Left ventricle myocardium inferior (tissue), 1 donor: Measurements from ENCODE around the gene ADCY2. TPM values are rescaled to one million over a fixed set of nuclear protein-coding genes. Genes with fewer than 3 reads are reported as not detected.

ENCODE experiments used
- DNase-seq: peaks from one replicate; pipeline ENCODE4 v3.0.0-alpha.2; 2020
- H3K27ac ChIP-seq: fragments of 200-600 bp; replicated peaks from 2 replicates; pipeline ENCODE4 v1.8.0; 2021
- H3K27me3 ChIP-seq: fragments of 200-600 bp; 2 replicates; pipeline ENCODE4 v1.8.0; 2021; ENCODE audit warnings: low read depth
- H3K36me3 ChIP-seq: fragments of 200-600 bp; 2 replicates; pipeline ENCODE4 v1.8.0; 2021
- H3K4me1 ChIP-seq: fragments of 200-600 bp; 2 replicates; pipeline ENCODE4 v1.8.0; 2021
- H3K4me3 ChIP-seq: fragments of 200-600 bp; 2 replicates; pipeline ENCODE4 v1.8.0; 2021; ENCODE audit warnings: mild to moderate bottlenecking, moderate library complexity
- H3K9me3 ChIP-seq: fragments of 200-600 bp; replicated peaks from 2 replicates; pipeline ENCODE4 v1.8.0; 2021
- intact Hi-C: fragments of 100-400 bp; cut with micrococcal nuclease; formaldehyde crosslinking; loops from one replicate; pipeline ENCODE4 v1.11.0; 2022
- total RNA-seq: library from RNA; stranded (reverse); fragmentation: NEBNext Ultra II Directional; extraction: Animal tissue kit (Norgen Biotek cat#: 25700); gene quantifications from one replicate; pipeline ENCODE4 v1.2.1, GENCODE V29; 2021
- TF ChIP-seq, protein P1 (sequence below): fragments of 200-600 bp; IDR thresholded peaks from 2 replicates; pipeline ENCODE4 v1.8.0; 2021; ENCODE audit warnings: antibody characterized with exemption, mild to moderate bottlenecking, borderline replicate concordance
- donor health status: DM: no; HTN: yes; CAD: no; lungs with severe emphysema.

ADCY2 gene
- total RNA-seq, 1 donor from 2014 or later = 0.30 TPM

DNA sequence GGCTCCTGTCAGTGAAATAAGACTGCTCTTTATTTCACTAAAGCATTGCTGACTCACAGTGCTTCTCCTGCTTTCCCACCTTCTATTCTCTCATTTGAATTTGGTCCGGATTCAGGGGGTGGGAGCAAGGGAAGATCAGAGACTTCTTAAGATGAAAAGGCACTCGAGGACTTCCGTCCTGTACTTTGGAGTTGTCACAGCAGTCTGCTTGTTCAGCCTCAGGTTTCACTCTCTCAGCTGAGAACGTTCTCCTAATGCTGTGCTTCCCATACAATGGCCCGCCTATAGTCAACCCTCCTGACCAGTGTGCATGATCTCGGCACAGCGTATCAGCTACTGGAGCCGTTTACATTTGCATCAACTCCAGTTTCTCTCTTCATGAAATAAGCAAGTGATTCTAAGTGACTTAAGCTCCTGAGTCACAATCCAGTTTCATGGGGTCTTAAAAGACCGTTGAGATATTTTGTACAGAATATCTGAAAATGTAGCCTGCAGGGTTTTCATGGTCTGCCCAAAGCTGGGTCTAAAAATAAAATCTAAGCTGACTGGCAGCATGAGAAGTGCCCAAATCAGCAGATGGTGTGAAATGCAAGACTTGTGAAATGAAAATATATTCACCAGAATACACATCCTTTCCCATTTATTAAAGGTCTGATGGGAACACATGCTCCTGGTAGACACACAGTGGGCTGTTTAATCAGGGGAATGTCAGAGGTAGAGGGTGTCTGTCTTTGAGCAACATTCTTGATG, 145.0 kb downstream of the ADCY2 start:
- DNase-seq = no peak
- intact Hi-C loops = no loop called here

DNA sequence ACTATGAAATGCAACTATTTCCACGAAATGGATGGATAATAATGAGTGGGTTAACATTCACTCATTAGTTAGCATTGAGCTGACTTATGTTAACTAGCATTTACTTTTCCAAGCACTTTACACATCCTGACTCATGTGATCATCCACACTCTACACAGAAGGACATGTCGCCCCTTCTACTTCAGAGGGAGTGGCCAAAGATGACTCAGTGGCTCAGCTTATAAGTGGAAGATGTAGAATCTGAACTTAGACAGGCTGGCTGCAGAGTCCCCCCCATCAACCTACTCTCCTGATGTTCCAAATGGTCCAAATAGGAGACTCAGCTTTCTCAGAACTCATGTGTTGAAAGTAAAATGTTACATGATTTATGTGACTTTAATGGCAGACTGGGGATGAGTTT, 146.0 kb downstream of the ADCY2 start:
- DNase-seq = no peak
- no peaks in the 10 kb centered on the region for H3K9me3 ChIP-seq
- no peaks in the 10 kb centered on the region for H3K27me3 ChIP-seq
- no peaks in the 10 kb centered on the region for H3K36me3 ChIP-seq
- H3K4me1 ChIP-seq = no peaks in the 10 kb centered on the region
- TF ChIP-seq, protein P1, sequence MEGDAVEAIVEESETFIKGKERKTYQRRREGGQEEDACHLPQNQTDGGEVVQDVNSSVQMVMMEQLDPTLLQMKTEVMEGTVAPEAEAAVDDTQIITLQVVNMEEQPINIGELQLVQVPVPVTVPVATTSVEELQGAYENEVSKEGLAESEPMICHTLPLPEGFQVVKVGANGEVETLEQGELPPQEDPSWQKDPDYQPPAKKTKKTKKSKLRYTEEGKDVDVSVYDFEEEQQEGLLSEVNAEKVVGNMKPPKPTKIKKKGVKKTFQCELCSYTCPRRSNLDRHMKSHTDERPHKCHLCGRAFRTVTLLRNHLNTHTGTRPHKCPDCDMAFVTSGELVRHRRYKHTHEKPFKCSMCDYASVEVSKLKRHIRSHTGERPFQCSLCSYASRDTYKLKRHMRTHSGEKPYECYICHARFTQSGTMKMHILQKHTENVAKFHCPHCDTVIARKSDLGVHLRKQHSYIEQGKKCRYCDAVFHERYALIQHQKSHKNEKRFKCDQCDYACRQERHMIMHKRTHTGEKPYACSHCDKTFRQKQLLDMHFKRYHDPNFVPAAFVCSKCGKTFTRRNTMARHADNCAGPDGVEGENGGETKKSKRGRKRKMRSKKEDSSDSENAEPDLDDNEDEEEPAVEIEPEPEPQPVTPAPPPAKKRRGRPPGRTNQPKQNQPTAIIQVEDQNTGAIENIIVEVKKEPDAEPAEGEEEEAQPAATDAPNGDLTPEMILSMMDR = no peak
- no peak overlapping the region for H3K27ac ChIP-seq
- intact Hi-C loops = no loop called here
- no peak overlapping the region for H3K4me3 ChIP-seq

More for the DNA sequence above, 145.0 kb downstream of the ADCY2 start:
- Histone ChIP-seq H3K27ac (no peak overlapping the region), H3K4me3 (no peak overlapping the region), H3K27me3 (no peaks in the 10 kb centered on the region), H3K36me3 (no peaks in the 10 kb centered on the region), H3K9me3 (no peaks in the 10 kb centered on the region), H3K4me1 (no peaks in the 10 kb centered on the region)
- TF ChIP-seq, protein P1 = no peak

DNA sequence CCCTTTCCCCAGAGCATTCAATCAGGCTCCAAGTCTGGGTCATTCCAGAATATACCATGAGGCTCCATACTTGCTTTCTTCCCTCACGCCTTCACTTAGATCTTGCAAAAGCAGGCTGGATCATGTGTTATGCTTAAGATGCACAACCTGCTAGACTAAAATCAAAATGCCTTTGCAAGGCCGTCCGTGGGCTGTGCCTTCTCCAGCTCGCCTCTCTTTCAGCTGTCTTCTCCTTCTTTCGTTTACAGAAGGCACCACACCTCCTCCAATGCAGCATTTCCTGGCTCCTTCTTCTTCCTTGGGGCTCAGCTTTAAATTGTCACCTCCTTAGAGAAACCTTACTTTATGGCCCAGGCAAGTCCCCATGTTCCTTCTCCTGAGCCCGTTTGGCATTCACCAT, 150.6 kb downstream of the ADCY2 start:
- intact Hi-C loops = no loop called here
- no peak for DNase-seq
- TF ChIP-seq, protein P1 = no peak
- Histone ChIP-seq H3K4me3 (no peak overlapping the region), H3K9me3 (no peaks in the 10 kb centered on the region), H3K4me1 (no peaks in the 10 kb centered on the region), H3K27me3 (no peaks in the 10 kb centered on the region), H3K27ac (no peak overlapping the region), H3K36me3 (no peaks in the 10 kb centered on the region)

DNA sequence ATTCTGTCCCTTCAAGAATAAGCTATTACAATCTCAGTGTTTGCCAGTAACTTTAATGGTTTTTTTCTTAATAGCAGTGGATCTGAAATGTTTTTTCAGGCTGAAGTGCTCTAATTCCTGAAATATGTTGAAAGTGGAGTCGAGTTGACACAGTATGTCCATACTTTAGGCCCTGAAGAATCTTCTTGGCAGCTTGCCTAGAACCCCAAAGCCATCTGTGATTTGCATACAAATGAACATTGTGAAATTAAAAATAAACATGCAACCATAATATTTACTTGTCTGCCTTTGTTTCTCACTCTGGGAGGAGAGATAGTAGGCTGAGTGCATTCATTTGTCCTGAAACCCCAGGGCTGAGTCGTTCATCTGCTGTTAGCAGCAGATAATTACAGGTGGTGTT, 152.7 kb downstream of the ADCY2 start:
- Histone ChIP-seq H3K9me3 (no peaks in the 10 kb centered on the region), H3K36me3 (no peaks in the 10 kb centered on the region), H3K27me3 (no peaks in the 10 kb centered on the region), H3K4me3 (no peak overlapping the region), H3K27ac (no peak overlapping the region), H3K4me1 (no peaks in the 10 kb centered on the region)
- intact Hi-C loops = no loop called here
- TF ChIP-seq, protein P1 = no peak
- DNase-seq = no peak

DNA sequence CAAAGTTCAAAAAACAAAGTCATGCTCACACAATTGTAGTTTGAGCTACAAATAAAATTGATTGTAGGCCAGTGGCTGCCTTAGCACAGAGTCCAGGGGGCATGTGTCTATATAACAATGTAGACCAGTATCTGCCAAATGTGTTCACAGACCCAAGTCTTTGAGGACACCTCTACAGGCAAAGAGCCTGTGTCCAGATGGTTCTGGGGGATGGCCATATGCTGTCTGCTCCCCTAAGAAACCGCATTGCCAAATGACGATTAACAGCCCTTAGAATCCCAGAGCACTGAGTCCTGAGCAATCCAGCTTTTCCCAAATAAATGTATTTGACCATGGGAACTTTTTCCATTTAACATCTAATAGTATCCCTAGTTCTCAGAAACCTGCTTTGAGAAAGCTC, 169.6 kb downstream of the ADCY2 start:
- H3K4me3 ChIP-seq = no peak overlapping the region
- TF ChIP-seq, protein P1 = no peak
- no peaks in the 10 kb centered on the region for H3K36me3 ChIP-seq
- H3K9me3 ChIP-seq = no peaks in the 10 kb centered on the region
- no peak overlapping the region for H3K27ac ChIP-seq
- no peak for DNase-seq
- no peaks in the 10 kb centered on the region for H3K27me3 ChIP-seq
- intact Hi-C loops = no loop called here
- H3K4me1 ChIP-seq = no peaks in the 10 kb centered on the region
